Measurements from ENCODE around the gene TRIM17.

- TF ChIP-seq CTCF (conservative IDR thresholded peaks at IDR 0.05; ENCODE audit: low read depth, low read length) (no peak), EZH2 (IDR thresholded peaks at IDR 0.05; ENCODE audit: borderline replicate concordance, low read depth, low read length, poor library complexity, severe bottlenecking) (no peak)
These were observed 6.0 kb downstream of the TRIM17 start for GRCh38 chr1:228410671-228411070.
